Measurements from ENCODE around the gene TOR1AIP2. TPM values are rescaled to one million over a fixed set of nuclear protein-coding genes. Genes with fewer than 3 reads are reported as not detected.
"Not testable (repeated sequence)": the region's sequence is repeated elsewhere in the genome, so short reads cannot be mapped to it uniquely, and the experiment has no call there.

TOR1AIP2 gene
- total and polyA plus RNA-seq, 2 of the 8 experiments (the other 6 are each of a cell fraction or from before 2014, with no cell fraction given): 12.1 to 75.2 TPM

DNA sequence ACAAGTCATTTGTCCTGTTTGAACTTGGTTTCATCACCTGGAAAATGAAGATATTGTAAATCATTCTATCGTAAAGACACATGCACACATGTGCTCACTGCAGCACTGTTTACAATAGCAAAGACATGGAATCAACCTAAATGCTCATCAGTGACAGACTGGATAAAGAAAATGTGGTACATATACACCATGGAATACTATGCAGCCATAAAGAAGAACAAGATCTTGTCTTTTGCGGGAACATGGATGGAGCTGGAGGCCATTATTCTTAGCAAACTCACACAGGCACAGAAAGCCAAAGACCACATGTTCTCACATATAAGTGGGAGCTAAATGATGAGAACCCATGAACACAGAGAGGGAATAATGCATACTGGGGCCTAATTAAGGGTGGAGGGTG is 73.2 kb downstream of the TOR1AIP2 start:
- H3K18ac ChIP-seq (ENCODE audit: extremely low read depth, low read length); H3K14ac ChIP-seq (ENCODE audit: insufficient read length); H4K20me1 ChIP-seq (replicated peaks in 1 of 2; ENCODE audit: control insufficient read depth in 1 of 2, insufficient read depth in 2 of 2, low read length in 2 of 2); FAIRE-seq; H2AK5ac ChIP-seq (ENCODE audit: low read depth, low read length); H4K5ac ChIP-seq (ENCODE audit: insufficient read length, low read depth, low read length); H2BK120ac ChIP-seq (replicated peaks; ENCODE audit: low read depth, low read length); DNase-seq (ENCODE audit: low read depth in 1 of 2, low spot score in 2 of 2); H3K23me2 ChIP-seq (ENCODE audit: low read depth, low read length); H3K4me3 ChIP-seq (ENCODE audit: extremely low read depth in 1 of 4, insufficient read depth in 2 of 4, low read depth in 3 of 4, low read length in 4 of 4); H3K23ac ChIP-seq (ENCODE audit: insufficient read length); H2AFZ ChIP-seq (ENCODE audit: low read length); H2BK12ac ChIP-seq (ENCODE audit: low read depth, low read length); H3K79me1 ChIP-seq (ENCODE audit: low read depth, low read length); H3K9ac ChIP-seq (replicated peaks in 1 of 4; ENCODE audit: extremely low read depth in 1 of 4, low read depth in 3 of 4, low read length in 3 of 4); H3K9me3 ChIP-seq (ENCODE audit: insufficient read depth in 2 of 2, low read depth in 1 of 2, low read length in 1 of 2); H2BK20ac ChIP-seq (ENCODE audit: low read length); H3K4ac ChIP-seq (replicated peaks; ENCODE audit: insufficient read length, low read depth, low read length); H4K8ac ChIP-seq (ENCODE audit: extremely low read depth, insufficient read depth, low read length); H2BK15ac ChIP-seq (ENCODE audit: low read length); H3K56ac ChIP-seq (replicated peaks; ENCODE audit: insufficient read length, low read depth, low read length); H3K27ac ChIP-seq (ENCODE audit: low read depth, low read length); H3K4me2 ChIP-seq (ENCODE audit: insufficient read depth in 1 of 2, low read depth in 2 of 2, low read length in 2 of 2); H3K27me3 ChIP-seq (replicated peaks in 1 of 4; ENCODE audit: control insufficient read depth in 3 of 4, extremely low read depth in 1 of 4, insufficient read depth in 3 of 4, low read length in 3 of 4); H2BK5ac ChIP-seq (ENCODE audit: low read depth, low read length); H3K79me2 ChIP-seq (ENCODE audit: control insufficient read depth in 1 of 2, insufficient read depth in 2 of 2, low read length in 2 of 2); POLR2A ChIA-PET (ENCODE audit: partially characterized antibody); H4K91ac ChIP-seq (replicated peaks; ENCODE audit: insufficient read length, low read length); H3K4me1 ChIP-seq (replicated peaks in 1 of 4; ENCODE audit: control insufficient read depth in 3 of 4, insufficient read depth in 4 of 4, low read length in 3 of 4); H3K36me3 ChIP-seq (ENCODE audit: control insufficient read depth in 2 of 4, insufficient read depth in 4 of 4, low read length in 3 of 4): not testable (repeated sequence)
- CTCF ChIA-PET (ENCODE audit: partially characterized antibody): interaction anchor here (0.6 to 16.2 kb wide), 4 partner anchors 10 to 97 kb away, joined by 3 to 595 read pairs (median 127); no protein-coding TSS in a partner anchor
- 92% methylated on average over 2 of the region's 2 CpGs; no CpG with 5 or more reads in 1 of the 2 experiments for WGBS, 2 experiments (ENCODE audit: extremely low coverage in 1 of 2, insufficient coverage in 1 of 2, insufficient read length in 1 of 2, insufficient replicate concordance in 2 of 2, low coverage in 1 of 2, low lambda C conversion rate in 2 of 2, missing lambda C conversion rate in 1 of 2)

Data from H1 (cell line).